G401 (cell line): Measurements from ENCODE around the gene USP13. TPM values are rescaled to one million over a fixed set of nuclear protein-coding genes. Genes with fewer than 3 reads are reported as not detected.
"Not testable (repeated sequence)": the region's sequence is repeated elsewhere in the genome, so short reads cannot be mapped to it uniquely, and the experiment has no call there.

Source experiments
- DNase-seq: peaks from one replicate; pipeline ENCODE4 v3.0.0-alpha.2; 2015; ENCODE audit warnings: low spot score
- in situ Hi-C: cut with HindIII; loops from 2 replicates; pipeline ENCODE4 v1.10.0; 2016; ENCODE audit warnings: low sequenced_read_pairs, mixed read lengths
- total RNA-seq: library from RNA; depleted of rRNA; stranded (reverse); fragments of >200 nt; shearing (Covaris generic); gene quantifications from 2 replicates; pipeline ENCODE4 v1.2.3, GENCODE V29; 2014; rRNA removed

USP13 gene, protein sequence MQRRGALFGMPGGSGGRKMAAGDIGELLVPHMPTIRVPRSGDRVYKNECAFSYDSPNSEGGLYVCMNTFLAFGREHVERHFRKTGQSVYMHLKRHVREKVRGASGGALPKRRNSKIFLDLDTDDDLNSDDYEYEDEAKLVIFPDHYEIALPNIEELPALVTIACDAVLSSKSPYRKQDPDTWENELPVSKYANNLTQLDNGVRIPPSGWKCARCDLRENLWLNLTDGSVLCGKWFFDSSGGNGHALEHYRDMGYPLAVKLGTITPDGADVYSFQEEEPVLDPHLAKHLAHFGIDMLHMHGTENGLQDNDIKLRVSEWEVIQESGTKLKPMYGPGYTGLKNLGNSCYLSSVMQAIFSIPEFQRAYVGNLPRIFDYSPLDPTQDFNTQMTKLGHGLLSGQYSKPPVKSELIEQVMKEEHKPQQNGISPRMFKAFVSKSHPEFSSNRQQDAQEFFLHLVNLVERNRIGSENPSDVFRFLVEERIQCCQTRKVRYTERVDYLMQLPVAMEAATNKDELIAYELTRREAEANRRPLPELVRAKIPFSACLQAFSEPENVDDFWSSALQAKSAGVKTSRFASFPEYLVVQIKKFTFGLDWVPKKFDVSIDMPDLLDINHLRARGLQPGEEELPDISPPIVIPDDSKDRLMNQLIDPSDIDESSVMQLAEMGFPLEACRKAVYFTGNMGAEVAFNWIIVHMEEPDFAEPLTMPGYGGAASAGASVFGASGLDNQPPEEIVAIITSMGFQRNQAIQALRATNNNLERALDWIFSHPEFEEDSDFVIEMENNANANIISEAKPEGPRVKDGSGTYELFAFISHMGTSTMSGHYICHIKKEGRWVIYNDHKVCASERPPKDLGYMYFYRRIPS
- total RNA-seq, result 13.3 and 14.0 TPM in 2 replicates

DNA sequence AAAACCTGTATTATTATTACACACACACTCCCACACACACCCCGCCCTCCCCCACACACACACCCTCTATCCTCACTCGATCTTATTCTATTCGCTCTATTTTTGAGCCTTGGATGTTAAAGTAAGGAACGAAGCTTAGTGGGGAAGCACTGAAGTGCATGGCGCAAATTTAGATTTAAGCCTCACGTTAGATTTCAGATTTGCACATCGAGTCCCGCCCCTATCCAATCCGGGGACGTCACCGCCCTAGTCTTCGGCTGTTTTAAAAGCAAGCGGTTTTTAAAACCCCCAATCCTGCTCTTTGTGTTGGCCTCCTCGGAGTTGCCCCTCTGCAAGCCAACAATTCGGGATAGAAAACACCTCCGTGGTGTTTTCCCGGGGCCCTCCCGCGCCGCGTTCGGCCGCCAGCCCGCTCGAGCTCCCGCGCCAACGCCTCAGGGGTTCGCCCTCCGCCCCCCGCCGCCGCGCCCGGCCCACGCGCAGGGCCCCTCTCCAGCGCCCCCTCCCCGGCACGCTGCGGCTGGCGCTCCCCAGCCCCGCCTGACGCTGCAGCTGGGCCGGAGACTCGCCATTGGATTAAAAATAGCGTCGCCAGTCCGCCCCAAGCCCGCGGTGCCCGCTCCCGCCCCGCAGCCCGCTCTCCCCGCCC lies at the start of gene USP13:
Gene USP13, plus strand, starts transcription at position 594 of the 649 bp plus-strand sequence. CDS start 186 bp downstream, outside the sequence.
- DNase-seq, result peak; percentile 76

DNA sequence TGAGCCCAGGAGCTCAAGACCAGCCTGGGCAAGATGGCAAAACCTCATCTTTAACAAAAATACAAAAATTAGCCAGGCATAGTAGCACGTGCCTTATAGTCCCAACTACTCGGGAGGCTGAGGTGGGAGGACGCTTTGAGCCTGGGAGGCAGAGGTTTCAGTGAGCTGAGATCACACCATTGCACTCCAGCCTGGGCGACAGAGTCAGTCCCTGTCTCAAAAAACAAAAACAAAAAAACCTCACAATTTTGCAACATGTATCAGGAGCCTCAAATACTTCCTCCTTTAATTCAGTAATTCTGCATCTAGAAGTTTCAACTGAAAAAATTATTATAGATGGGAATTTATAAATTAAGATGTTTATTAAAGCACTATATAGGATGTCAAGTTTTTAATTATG lies 49.5 kb upstream of the USP13 start:
- in situ Hi-C loops, result no loop called here
- no peak for DNase-seq

More for the DNA sequence above, at the start of gene USP13:
- in situ Hi-C loops, result no loop called here

DNA sequence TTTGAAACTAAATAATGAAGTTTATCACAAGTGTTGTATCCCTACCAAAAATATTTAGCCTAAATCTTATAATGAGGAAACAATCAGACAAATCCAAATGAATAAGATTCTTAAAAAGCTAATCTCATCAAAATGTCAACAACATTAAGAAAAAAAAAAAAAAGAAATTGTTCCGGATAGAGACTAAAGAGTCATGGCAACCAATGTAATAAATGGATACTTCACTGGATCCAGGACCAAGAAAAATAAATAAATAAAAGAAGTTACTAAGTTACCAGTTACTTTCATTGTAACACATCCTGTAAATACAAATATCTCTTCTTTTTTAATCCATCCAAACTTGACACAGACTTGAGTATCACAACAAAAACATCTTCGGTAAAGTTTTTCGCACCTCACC lies 49.0 kb upstream of the USP13 start:
- in situ Hi-C loops, result no loop called here

DNA sequence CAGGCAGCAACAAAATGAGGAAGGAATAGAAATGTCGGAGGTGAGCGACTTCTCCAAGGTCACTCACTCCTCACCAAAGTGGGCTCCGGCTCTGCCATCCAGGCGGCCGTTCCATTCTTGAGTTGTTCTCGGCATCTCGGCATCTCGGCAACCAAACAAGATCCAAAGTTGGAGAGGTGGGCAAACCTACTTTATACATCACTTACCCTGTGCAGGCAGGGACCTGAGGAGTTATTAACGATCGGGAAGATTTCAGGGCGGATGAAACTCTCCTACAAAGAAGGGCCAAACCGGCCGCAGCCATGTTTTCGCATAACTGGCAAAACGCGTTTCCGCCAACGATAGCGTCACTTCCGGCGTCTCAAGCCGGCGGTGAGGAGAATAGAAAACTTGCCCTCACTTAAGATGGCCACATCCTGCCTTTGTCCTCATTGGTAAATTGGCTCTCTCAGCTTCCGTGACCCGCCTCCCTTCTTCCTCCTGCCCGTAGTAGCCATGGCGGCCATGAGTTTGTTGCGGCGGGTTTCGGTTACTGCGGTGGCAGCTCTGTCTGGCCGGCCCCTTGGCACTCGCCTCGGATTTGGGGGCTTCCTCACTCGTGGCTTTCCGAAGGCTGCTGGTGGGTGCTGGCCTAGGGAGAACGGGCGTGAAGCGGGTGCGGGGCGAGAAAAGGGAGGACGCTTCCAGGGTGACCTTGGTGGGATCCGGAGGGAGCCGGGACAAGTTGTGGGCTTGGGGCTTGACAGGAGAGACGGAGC lies 48.3 kb upstream of the USP13 start, which contains the start of the genes MRPL47 and NDUFB5:
Gene MRPL47, minus strand, starts transcription at position 318 of the 758 bp plus-strand sequence. Its CDS starts 14 bp downstream, at position 304.
Gene NDUFB5, plus strand, starts transcription at position 474 of the 758 bp plus-strand sequence. Its CDS starts 22 bp downstream, at position 496.
- DNase-seq, result peak; percentile 99
- in situ Hi-C loops, result no loop called here

More for the DNA sequence above, 49.0 kb upstream of the USP13 start:
- no peak for DNase-seq

DNA sequence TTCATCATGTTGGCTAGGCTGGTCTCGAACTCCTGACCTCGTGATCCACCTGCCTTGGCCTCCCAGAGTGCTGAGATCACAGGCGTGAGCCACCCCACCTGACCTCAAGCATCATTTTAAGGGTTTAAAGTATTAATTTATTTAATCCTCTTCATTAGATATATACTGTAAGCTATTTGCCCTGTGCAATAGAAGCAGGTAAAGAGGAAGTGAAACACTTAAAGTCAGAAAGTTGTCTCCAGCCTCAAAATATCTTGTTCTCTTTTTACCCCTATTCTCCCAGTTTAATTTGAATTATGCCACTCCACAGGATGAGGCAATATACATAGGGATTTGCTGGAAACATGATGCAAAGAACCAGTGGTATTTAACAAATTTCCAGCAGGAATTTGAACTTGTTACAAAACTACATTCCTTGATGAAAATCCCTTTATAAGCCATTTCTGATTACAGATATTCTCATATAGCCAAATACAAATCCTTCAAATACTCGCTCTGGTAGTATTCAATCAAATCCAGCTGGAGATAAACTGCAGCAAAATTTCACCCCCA lies 46.2 kb upstream of the USP13 start:
- no peak for DNase-seq
- in situ Hi-C loops, result no loop called here

DNA sequence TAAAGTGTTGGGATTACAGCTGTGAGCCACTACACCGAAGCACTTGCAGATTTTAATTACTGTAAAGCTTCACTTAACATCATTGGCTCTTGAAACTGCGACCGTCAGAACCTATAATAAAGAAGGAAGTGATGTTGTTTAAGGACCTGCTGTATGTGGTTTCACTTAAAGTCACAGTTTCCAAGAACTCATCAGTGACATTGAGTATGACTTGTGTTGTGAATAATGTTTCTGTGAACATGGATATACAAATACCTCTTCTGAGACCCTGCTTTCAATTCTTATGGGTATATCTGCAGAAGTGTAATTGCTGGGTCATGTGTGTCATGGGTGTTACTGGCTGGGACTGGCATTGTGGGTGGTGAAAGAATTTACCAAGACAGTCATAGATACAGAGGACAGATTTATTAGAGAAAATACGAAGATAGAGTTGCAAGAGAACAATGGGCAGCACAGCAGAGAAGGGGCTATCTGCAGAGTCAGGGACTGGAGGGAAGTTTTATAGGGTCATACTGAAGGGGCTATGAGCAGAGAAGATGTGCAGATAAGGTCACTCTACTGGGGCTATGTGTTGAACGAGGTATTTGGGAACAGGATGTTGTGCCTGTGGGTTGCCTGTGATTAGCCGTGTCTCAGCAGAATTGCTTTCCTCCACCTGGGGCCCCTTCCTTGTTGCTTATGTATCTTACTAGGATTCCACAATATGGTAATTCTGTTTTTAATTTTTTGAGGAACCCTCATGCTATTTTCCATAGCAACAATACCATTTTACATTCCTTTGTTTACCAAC lies 43.7 kb upstream of the USP13 start:
- in situ Hi-C loops, result no loop called here
- DNase-seq, result no peak

DNA sequence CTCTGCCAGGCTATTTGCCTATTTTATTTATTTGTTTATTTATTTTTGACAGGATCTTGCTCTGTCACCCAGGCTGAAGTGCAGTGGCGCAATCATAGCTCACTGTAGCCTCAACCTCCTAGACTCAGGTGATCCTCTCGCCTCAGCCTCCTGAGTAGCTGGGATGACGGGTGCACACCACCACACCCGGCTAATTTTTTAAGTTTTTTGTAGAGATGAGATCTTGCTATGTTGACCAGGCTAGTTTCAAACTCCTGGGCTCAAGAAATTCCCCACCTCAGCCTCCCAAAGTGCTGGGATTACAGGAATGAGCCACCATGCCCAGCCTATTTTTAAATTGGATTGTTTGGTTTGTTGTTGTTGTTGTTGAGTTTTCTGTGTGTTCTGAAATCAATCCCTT lies 42.8 kb upstream of the USP13 start:
- in situ Hi-C loops, result no loop called here
- no peak for DNase-seq

DNA sequence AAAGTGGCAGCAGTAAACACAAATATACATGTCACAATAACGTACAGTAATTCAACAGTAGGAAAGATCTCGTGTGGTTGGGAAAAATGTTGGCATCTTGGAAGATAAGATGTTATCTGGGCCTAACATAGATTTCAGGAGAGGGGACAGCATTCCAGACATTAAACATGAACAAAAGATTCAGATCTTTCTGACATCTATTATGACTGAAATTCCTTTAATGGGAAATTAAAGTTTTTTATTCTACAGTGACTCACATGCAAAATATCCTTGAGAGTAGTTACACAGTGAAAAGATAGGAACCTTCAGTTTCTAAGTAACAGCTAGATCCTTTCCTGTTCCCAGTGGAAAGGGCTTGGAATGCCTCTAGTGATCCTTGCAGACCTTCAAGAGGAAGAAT lies 39.0 kb upstream of the USP13 start:
- DNase-seq, result no peak
- in situ Hi-C loops, result no loop called here

DNA sequence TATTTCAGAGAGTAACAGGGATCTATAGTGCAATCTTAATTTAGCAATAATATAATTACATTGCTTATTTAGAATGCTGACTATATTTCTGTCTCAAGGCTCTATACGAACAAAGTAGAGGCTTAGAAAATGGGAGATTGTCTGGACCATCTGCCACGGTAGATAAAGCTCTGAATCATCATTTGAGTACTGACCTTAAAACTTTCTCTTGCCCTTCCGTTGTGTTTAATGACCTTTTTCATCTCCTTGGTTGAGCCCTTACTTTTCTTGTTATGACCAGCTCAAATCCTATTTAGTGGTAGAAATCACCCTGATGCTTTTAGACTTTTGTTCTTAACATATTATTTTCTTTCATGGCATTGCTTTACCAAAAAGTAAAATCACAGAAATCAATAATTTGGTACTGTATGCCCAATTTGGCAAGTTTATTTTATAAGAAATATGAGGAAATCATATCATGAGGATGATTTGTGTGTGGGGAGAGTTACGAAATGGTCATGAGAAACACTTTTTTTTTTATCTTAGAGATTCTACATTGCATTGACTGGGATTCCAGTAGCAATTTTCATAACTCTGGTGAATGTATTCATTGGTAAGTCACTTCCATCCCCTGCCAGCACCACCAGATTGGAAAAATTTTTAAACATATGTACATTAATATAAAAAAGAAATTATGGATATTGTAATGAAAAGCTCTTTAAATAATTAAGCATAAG lies 37.2 kb upstream of the USP13 start:
- DNase-seq, result no peak
- in situ Hi-C loops, result no loop called here

DNA sequence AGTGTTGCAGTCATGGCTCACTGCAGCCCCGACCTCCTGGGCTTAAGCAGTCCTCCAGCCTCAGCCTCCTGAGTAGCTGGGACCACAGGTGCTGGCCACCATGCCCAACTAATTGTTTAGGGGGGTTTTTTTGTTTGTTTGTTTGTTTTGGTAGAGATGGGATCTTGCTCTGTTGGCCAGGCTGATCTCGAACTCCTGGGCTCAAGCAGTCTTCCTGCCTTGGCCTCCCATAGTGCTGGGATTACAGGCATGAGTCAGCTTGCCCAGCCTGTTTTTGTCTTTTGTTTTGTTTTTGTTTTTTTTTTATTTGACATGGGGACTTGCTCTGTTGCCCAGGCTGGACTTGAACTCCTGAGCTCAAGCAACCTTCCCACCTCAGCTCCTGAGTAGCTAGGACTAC lies 30.8 kb upstream of the USP13 start:
- in situ Hi-C loops, result no loop called here
- DNase-seq, result no peak

DNA sequence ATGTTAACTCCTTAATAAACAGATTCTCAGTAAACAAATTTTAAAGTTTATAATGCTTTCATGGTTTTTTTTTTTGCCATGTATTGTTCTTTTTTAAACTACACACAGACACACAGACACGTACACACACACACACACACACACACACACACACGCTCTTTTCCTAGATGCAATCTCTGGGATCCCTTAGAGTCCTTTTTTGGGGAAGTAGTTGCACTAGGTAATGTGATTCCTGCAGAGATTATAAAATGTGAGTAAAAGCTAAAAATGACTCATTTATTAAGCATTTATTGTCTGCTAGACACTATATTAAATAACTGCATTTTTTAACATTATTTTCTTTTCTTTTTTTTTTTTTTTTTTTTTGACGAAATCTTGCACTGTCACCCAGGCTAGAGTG lies 28.4 kb upstream of the USP13 start:
- DNase-seq, result no peak
- in situ Hi-C loops, result no loop called here

DNA sequence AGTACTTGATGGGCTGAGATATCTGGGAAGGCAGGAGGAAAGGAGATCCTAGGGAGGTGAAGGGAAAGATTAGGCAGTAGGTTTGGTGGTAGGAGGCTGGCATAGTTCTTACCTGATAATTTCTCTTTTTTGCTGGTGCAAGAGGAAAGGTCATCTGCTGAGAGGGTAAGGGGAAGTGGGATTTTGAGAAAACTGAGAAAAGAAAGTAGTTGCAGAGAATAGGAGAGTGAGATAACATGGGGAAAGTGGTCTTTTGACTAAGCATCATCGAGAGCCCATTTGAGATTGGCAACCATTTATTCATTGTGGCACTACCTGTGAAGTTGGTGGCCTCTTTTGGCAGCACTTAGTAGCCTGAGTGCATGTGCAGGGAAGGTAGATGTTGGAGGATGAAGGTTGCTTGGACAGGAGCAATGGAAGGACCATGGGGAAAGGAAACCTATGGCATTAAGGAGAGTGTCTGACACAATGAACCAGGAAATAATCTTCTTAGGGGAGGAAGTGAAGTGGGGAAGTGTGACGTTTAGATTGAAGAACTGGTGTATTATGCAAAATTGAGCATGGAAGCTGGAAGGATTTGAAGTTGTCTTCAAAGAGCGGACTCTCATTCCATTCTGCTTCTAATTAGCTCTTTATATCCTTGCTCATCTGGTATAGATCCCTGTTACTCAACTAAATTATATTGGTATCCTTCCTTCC lies 21.9 kb upstream of the USP13 start:
- in situ Hi-C loops, result no loop called here

DNA sequence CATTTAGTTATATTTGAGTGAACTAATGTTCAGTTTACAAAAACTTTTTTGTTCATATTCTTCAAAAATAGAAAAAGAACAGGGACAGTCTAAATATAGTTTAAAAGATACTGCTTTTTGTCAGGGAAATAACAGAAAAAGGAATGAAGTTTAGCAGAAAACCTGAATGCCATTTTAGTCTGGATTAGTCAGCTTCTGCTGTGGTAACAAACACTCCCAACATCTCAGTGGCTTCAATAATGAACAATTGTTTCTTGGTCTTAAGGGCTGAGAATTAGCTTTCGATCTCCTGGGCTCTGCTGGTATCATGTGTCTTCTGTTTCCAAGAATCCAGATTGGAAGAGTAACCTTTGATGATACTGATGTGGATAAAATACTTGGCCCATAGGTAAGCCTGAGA lies 12.4 kb upstream of the USP13 start:
- DNase-seq, result no peak
- in situ Hi-C loops, result no loop called here

More for the DNA sequence above, 21.9 kb upstream of the USP13 start:
- DNase-seq, result no peak

DNA sequence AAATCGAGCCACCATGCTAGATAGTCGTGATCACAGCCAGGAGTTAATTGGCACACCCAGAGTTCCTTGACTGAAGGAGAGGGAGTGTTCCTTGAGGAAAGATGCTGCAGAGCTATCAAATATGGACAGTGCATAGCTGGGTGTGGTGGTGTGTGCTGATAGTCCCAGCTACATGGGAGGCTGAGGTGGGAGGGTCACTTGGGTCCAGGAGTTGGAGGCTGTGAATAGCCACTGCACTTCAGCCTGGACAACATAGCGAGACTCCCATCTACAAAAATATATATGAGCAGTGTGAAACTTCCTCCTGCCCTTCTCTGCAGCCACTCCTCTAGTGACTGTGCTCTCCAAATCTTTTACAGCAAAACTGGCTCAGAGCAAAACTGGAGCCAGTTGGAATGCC lies 10.0 kb upstream of the USP13 start:
- in situ Hi-C loops, result no loop called here
- DNase-seq, result no peak

DNA sequence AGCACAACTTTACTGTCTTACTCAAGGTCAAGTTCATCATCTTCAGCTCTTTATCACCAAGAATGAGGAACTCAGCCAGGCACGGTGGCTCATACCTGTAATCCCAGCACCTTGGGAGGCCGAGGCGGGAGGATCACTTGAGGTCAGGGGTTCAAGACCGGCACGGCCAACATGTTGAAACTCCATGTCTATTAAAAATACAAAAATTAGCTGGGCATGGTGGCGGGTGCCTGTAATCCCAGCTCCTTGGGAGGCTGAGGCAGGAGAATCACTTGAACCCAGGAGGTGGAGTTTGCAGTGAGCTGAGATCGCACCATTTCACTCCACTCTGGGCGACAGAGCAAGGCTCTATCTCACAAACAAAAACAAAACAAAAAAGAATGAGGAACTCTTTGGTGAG lies 9.0 kb upstream of the USP13 start:
- in situ Hi-C loops, DNase-seq: not testable (repeated sequence)

DNA sequence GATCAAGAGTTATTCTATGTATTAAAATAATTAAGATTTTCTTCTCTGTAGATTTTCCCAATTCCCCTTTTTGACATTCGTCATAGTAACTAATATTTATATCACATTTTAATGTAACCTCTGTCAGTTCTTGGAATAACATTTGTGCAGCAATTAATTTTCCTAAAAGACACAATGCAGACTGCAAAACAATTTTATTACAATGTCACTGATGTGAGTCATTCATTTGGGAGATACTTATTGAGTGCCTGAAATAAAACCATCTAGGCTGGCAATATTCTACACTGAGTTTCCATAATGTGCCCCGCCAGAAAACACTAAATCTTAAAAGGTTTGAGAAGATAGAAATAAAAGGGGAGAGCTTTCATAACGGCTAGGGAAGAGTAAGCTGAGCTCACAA lies 6.7 kb upstream of the USP13 start:
- DNase-seq, result no peak
- in situ Hi-C loops, result no loop called here
